OCI-LY7 (cell line): ENCODE data around the gene LAMA2. TPM values are rescaled to one million over a fixed set of nuclear protein-coding genes. Genes with fewer than 3 reads are reported as not detected.

Experiments used
- BruUV-seq: library from RNA; stranded (reverse); fragments of 400-500 nt; replicated peaks from 2 replicates; lab custom pipeline; 2021; lab: Mats Ljungman, UMichigan
- CTCF ChIA-PET: fragments of 300-600 bp; sonication (Branson Sonifier 250); formaldehyde crosslinking; loops from one replicate; lab custom pipeline; 2022; ENCODE audit warnings: antibody characterized with exemption; ENCODE audit not compliant: unreplicated experiment; lab: Charles Lee
- POLR2A ChIA-PET: fragments of 300-600 bp; sonication (Branson Sonifier 250); formaldehyde crosslinking; loops from one replicate; lab custom pipeline; 2022; ENCODE audit warnings: antibody characterized with exemption; lab: Charles Lee
- DNase-seq: peaks from one replicate; pipeline ENCODE4 v3.0.0-alpha.2; 2015; ENCODE audit warnings: low spot score
- H2AFZ ChIP-seq: fragments of 200-600 bp; sonication (generic), shearing (Covaris generic); 2 replicates; pipeline ENCODE4 v1.6.1; 2014; ENCODE audit warnings: mild to moderate bottlenecking, antibody characterized with exemption, low read length, moderate library complexity
- H3K27ac ChIP-seq: fragments of 200-600 bp; sonication (generic); 2 replicates; pipeline ENCODE4 v1.5.1; 2014; ENCODE audit warnings: mixed run types, low read depth, mild to moderate bottlenecking, moderate library complexity, low read length, inconsistent platforms; ENCODE audit not compliant: poor library complexity, severe bottlenecking
- H3K36me3 ChIP-seq: fragments of 200-600 bp; sonication (generic); 2 replicates; pipeline ENCODE4 v1.6.1; 2014; ENCODE audit warnings: mild to moderate bottlenecking, antibody characterized with exemption, low read length, moderate library complexity, mixed read lengths; ENCODE audit not compliant: insufficient read depth
- H3K4me1 ChIP-seq: fragments of 200-600 bp; sonication (generic); 2 replicates; pipeline ENCODE4 v1.5.1; 2014; ENCODE audit warnings: mild to moderate bottlenecking, low read length; ENCODE audit not compliant: insufficient read depth, poor library complexity, severe bottlenecking
- H3K4me2 ChIP-seq: fragments of 200-600 bp; sonication (generic); 2 replicates; pipeline ENCODE4 v1.6.1; 2014; ENCODE audit warnings: mild to moderate bottlenecking, low read length
- H3K4me3 ChIP-seq: fragments of 200-600 bp; sonication (generic); 2 replicates; pipeline ENCODE4 v1.5.1; 2014; ENCODE audit warnings: mild to moderate bottlenecking, low read depth, low read length; ENCODE audit not compliant: poor library complexity, severe bottlenecking
- H3K79me2 ChIP-seq: fragments of 200-600 bp; sonication (generic); 2 replicates; pipeline ENCODE4 v1.6.1; 2016; ENCODE audit warnings: low read depth, mild to moderate bottlenecking, low read length, moderate library complexity, mixed read lengths; ENCODE audit not compliant: insufficient read depth
- H3K9me2 ChIP-seq: fragments of 200-600 bp; sonication (generic); 2 replicates; pipeline ENCODE4 v1.6.1; 2016; ENCODE audit warnings: mild to moderate bottlenecking, low read length, mixed read lengths; ENCODE audit not compliant: insufficient read depth
- H3K9me3 ChIP-seq: fragments of 200-600 bp; sonication (generic); 2 replicates; pipeline ENCODE4 v1.6.1; 2014; ENCODE audit warnings: mild to moderate bottlenecking, mixed run types, low read length, mixed read lengths
- H4K20me1 ChIP-seq: fragments of 200-600 bp; sonication (generic); 2 replicates; pipeline ENCODE4 v1.6.1; 2014; ENCODE audit warnings: mild to moderate bottlenecking, antibody characterized with exemption, low read length, moderate library complexity, mixed read lengths; ENCODE audit not compliant: insufficient read depth
- CTCF ChIP-seq: fragments of 200-600 bp; sonication (generic); conservative IDR thresholded peaks from 2 replicates; pipeline ENCODE4 v1.5.1; 2014; ENCODE audit warnings: mild to moderate bottlenecking, antibody characterized with exemption, low read length, moderate library complexity, mixed read lengths
- EZH2phosphoT487 ChIP-seq: fragments of 200-600 bp; sonication (generic); IDR thresholded peaks from 2 replicates; pipeline ENCODE4 v1.6.1; 2018; ENCODE audit warnings: low read depth, borderline replicate concordance, mild to moderate bottlenecking, mixed run types, antibody characterized with exemption, low read length, moderate library complexity, mixed read lengths
- intact Hi-C: fragments of 100-400 bp; cut with micrococcal nuclease; formaldehyde crosslinking; loops from one replicate; pipeline ENCODE4 v1.10.0; 2022; ENCODE audit not compliant: unreplicated experiment
- total RNA-seq, 2 experiments: library from RNA; depleted of rRNA in 1 of 2; stranded (reverse); fragments of >200 nt in 1 of 2; shearing (Covaris generic) in 1 of 2; gene quantifications; 2 replicates each; pipeline ENCODE4 v1.2.3, GENCODE V29; 2014 to 2022

The LAMA2 gene
- total RNA-seq, 2 experiments from 2014 or later = not detected

- DNase-seq = no peak
- CTCF ChIA-PET = no interaction called here
- no peaks in the 10 kb centered on the region for H3K79me2 ChIP-seq
- no TSS peak for BruUV-seq
- no peak overlapping the region for H3K27ac ChIP-seq
- no peak overlapping the region for H2AFZ ChIP-seq
- no peak overlapping the region for H3K4me3 ChIP-seq
- H3K9me3 ChIP-seq = no peaks in the 10 kb centered on the region
- intact Hi-C loops = no loop called here
- H3K36me3 ChIP-seq = no peaks in the 10 kb centered on the region
- no peaks in the 10 kb centered on the region for H3K9me2 ChIP-seq
- TF ChIP-seq CTCF = no peak
- TF ChIP-seq EZH2phosphoT487 = no peak
- no peaks in the 10 kb centered on the region for H4K20me1 ChIP-seq
- POLR2A ChIA-PET = no interaction called here
- H3K4me2 ChIP-seq = no peak overlapping the region
- no peaks in the 10 kb centered on the region for H3K4me1 ChIP-seq
Measured at GRCh38 chr6:129276986-129277385, 394.0 kb downstream of the LAMA2 start.

GRCh38 chr6:129279343-129280292 lies 396.7 kb downstream of the LAMA2 start:
- Histone ChIP-seq H3K27ac (no peak overlapping the region), H3K9me2 (no peaks in the 10 kb centered on the region), H3K9me3 (no peaks in the 10 kb centered on the region), H4K20me1 (no peaks in the 10 kb centered on the region), H3K36me3 (no peaks in the 10 kb centered on the region), H3K4me3 (no peak overlapping the region), H3K79me2 (no peaks in the 10 kb centered on the region), H3K4me2 (no peak overlapping the region), H3K4me1 (no peaks in the 10 kb centered on the region), H2AFZ (no peak overlapping the region)
- POLR2A ChIA-PET = no interaction called here
- DNase-seq = no peak
- intact Hi-C loops = no loop called here
- BruUV-seq = no TSS peak
- TF ChIP-seq EZH2phosphoT487 (no peak), CTCF (no peak)
- CTCF ChIA-PET = no interaction called here

GRCh38 chr6:129280293-129280644 lies 397.3 kb downstream of the LAMA2 start:
- Histone ChIP-seq H3K27ac (no peak overlapping the region), H3K4me1 (no peaks in the 10 kb centered on the region), H2AFZ (no peak overlapping the region), H3K36me3 (no peaks in the 10 kb centered on the region), H3K4me2 (no peak overlapping the region), H4K20me1 (no peaks in the 10 kb centered on the region), H3K9me2 (no peaks in the 10 kb centered on the region), H3K4me3 (no peak overlapping the region), H3K9me3 (no peaks in the 10 kb centered on the region), H3K79me2 (no peaks in the 10 kb centered on the region)
- intact Hi-C loops = no loop called here
- no peak for DNase-seq
- no peak for TF ChIP-seq EZH2phosphoT487
- no peak for TF ChIP-seq CTCF
- ChIA-PET CTCF (no interaction called here), POLR2A (no interaction called here)
- no TSS peak for BruUV-seq
